Peyer's patch (tissue), 4 donors: ENCODE data around the gene UVRAG. TPM values are rescaled to one million over a fixed set of nuclear protein-coding genes. Genes with fewer than 3 reads are reported as not detected.
"Not testable (repeated sequence)": the region's sequence is repeated elsewhere in the genome, so short reads cannot be mapped to it uniquely, and the experiment has no call there.

Experiments
- DNase-seq, 3 donors: peaks; one replicate each; pipeline ENCODE4 v3.0.0-alpha.2; 2017 to 2019
- H3K27ac ChIP-seq, 4 donors: fragments of 200-600 bp; sonication (generic); one replicate each; pipeline ENCODE4 v1.5.1; 2016 to 2019
- H3K27me3 ChIP-seq, 2 donors: fragments of 200-600 bp; sonication (generic); one replicate each; pipeline ENCODE4 v1.5.1; 2019
- H3K36me3 ChIP-seq, 3 donors: fragments of 200-600 bp; sonication (generic); one replicate each; pipeline ENCODE4 v1.5.1; 2016 to 2019
- H3K4me1 ChIP-seq, 4 donors: fragments of 200-600 bp; sonication (generic); one replicate each; pipeline ENCODE4 v1.5.1; 2016 to 2019
- H3K4me3 ChIP-seq, 4 donors: fragments of 200-600 bp; sonication (generic); 1 replicate in 3 of 4; 2 replicates in 1 of 4; pipeline ENCODE4 v1.5.1; 2016 to 2019; ENCODE audit warnings: mild to moderate bottlenecking in 1 of 4
- H3K9me3 ChIP-seq, 4 donors: fragments of 200-600 bp; sonication (generic); one replicate each; pipeline ENCODE4 v1.5.1; 2016 to 2019; ENCODE audit warnings: mild to moderate bottlenecking in 1 of 4
- CTCF ChIP-seq, 6 experiments: fragments of 450-650 bp in 4 of 6; fragments of 200-600 bp in 2 of 6; sonication (generic) in 1 of 6; IDR thresholded peaks; one replicate each; pipeline ENCODE4 v1.5.1; 2017 to 2019; ENCODE audit warnings: antibody characterized with exemption in 6 of 6, mild to moderate bottlenecking in 3 of 6, moderate library complexity in 1 of 6
- POLR2A ChIP-seq, 2 donors: fragments of 450-650 bp; IDR thresholded peaks; one replicate each; pipeline ENCODE4 v1.5.1; 2017; ENCODE audit warnings: antibody characterized with exemption in 2 of 2, mild to moderate bottlenecking in 2 of 2, moderate library complexity in 2 of 2
- total RNA-seq, 4 donors: library from RNA; depleted of rRNA; stranded (reverse); fragments of >200 nt; gene quantifications; one replicate each; pipeline ENCODE4 v1.1.0, GENCODE V29; 2016

Gene UVRAG
- total RNA-seq, 4 donors from 2014 or later = 13.8 to 64.4 (median 22.1) TPM

- no peaks in the 10 kb centered on the region for H3K27me3 ChIP-seq
- H3K27ac ChIP-seq = peak overlapping the region in 1 of 4 donors; percentile 55
- no peaks in the 10 kb centered on the region for H3K36me3 ChIP-seq
- H3K4me3 ChIP-seq = no peak overlapping the region
- H3K9me3 ChIP-seq = no peaks in the 10 kb centered on the region
- DNase-seq = no peak
- H3K4me1 ChIP-seq = peaks cover 0 to 10% (median 0%) of the 10 kb centered on the region in 4 donors
- no peak for TF ChIP-seq CTCF (IDR thresholded peaks at IDR 0.05)
- TF ChIP-seq POLR2A (IDR thresholded peaks at IDR 0.05) = no peak
Measured at GRCh38 chr11:76075716-76076115, 260.7 kb downstream of the UVRAG start.

GRCh38 chr11:76076253-76076652 lies 261.2 kb downstream of the UVRAG start:
- peaks cover 0 to 10% (median 0%) of the 10 kb centered on the region in 4 donors for H3K4me1 ChIP-seq
- peak overlapping the region in 2 of 4 donors; percentile 36 to 55 for H3K27ac ChIP-seq
- H3K27me3 ChIP-seq, H3K4me3 ChIP-seq, H3K36me3 ChIP-seq, DNase-seq, H3K9me3 ChIP-seq: not testable (repeated sequence)

- Histone ChIP-seq H3K27me3 (no peaks in the 10 kb centered on the region), H3K9me3 (no peaks in the 10 kb centered on the region), H3K36me3 (no peaks in the 10 kb centered on the region), H3K4me1 (peaks cover 0 to 10% (median 0%) of the 10 kb centered on the region in 4 donors), H3K27ac (peak overlapping the region in 1 of 4 donors; percentile 36), H3K4me3 (no peak overlapping the region)
- TF ChIP-seq CTCF (IDR thresholded peaks at IDR 0.05) (no peak), POLR2A (IDR thresholded peaks at IDR 0.05) (no peak)
- peak in 2 of 3 donors; percentile 54 to 66 for DNase-seq
Measured at GRCh38 chr11:76076749-76077148, 261.7 kb downstream of the UVRAG start.

GRCh38 chr11:76077575-76078150 lies 262.7 kb downstream of the UVRAG start:
- Histone ChIP-seq H3K27me3 (no peaks in the 10 kb centered on the region), H3K36me3 (no peaks in the 10 kb centered on the region), H3K27ac (no peak overlapping the region), H3K4me3 (no peak overlapping the region), H3K9me3 (no peaks in the 10 kb centered on the region), H3K4me1 (peaks cover 0 to 10% (median 0%) of the 10 kb centered on the region in 4 donors)
- TF ChIP-seq POLR2A (IDR thresholded peaks at IDR 0.05) (no peak), CTCF (IDR thresholded peaks at IDR 0.05) (no peak)
- no peak for DNase-seq

GRCh38 chr11:76081084-76081483 lies 266.1 kb downstream of the UVRAG start:
- not testable (repeated sequence) for DNase-seq, H3K27me3 ChIP-seq, H3K27ac ChIP-seq, H3K9me3 ChIP-seq, H3K36me3 ChIP-seq, H3K4me3 ChIP-seq, H3K4me1 ChIP-seq

GRCh38 chr11:76083563-76084451 lies 268.8 kb downstream of the UVRAG start:
- TF ChIP-seq CTCF (IDR thresholded peaks at IDR 0.05) (no peak), POLR2A (IDR thresholded peaks at IDR 0.05) (no peak)

More at GRCh38 chr11:76083563-76084451, 268.8 kb downstream of the UVRAG start:
- DNase-seq = no peak
- H3K27ac ChIP-seq = peak overlapping the region in 2 of 4 donors; percentile 13 to 61
- no peaks in the 10 kb centered on the region for H3K4me1 ChIP-seq
- no peaks in the 10 kb centered on the region for H3K9me3 ChIP-seq
- H3K27me3 ChIP-seq = no peaks in the 10 kb centered on the region
- peaks cover 0 to 6% (median 0%) of the 10 kb centered on the region in 3 donors for H3K36me3 ChIP-seq
- H3K4me3 ChIP-seq = no peak overlapping the region
